GM19467 (cell line): ENCODE results near the gene PLCL1.
"Not testable (repeated sequence)": the region's sequence is repeated elsewhere in the genome, so short reads cannot be mapped to it uniquely, and the experiment has no call there.

ENCODE experiments used
- ATAC-seq: cut with Tn5 transposase; IDR thresholded peaks from one replicate; pipeline ENCODE4 v1.9.1; 2021; ENCODE audit warnings: mild to moderate bottlenecking, moderate library complexity; ENCODE audit not compliant: unreplicated experiment

PLCL1 gene

DNA sequence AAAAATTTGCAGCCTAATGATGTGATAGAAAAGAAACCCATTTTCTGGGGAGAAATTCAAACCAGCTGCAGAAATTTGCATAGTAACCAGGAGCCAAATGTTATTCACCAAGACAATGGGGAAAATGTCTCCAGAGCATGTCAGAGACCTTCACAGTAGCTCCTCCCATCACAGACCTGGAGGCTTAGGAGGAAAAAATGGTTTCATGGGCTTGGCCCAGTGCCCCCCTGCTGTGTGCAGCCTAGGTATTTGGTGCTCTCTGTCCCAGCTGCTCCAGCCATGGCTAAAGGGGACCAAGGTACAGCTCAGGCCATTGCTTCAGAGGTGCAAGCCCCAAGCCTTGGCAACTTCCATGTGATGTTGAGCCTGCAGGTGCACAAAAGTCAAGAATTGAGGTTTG, 352.9 kb downstream of the PLCL1 start:
- no peak for ATAC-seq

- ATAC-seq = no peak
These were observed 356.8 kb downstream of the PLCL1 start for GRCh38 chr2:198161151-198161550.

- ATAC-seq = no peak
These were observed 357.9 kb downstream of the PLCL1 start for GRCh38 chr2:198162276-198162675.

DNA sequence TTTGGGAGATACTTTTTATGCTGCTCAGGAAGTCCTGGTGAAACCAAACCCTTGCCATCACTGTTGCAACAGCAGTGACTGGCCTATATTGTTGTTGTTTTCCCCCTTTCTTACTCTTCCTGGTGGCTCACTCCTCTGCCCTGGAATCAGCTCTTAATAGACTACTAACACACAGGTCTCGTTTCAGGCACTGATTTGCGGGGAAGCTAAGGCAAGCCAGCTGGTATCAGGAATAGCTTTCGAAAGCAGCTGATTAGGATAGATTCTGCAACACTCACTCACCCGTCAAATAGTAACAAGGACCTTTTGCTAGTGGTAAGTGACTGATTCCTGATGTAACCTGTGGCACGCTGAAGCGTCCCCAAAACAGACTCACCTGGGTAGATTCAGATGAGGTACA, 360.4 kb downstream of the PLCL1 start:
- ATAC-seq = no peak

GRCh38 chr2:198165289-198165688, 360.9 kb downstream of the PLCL1 start:
- ATAC-seq = no peak

- no peak for ATAC-seq
These were observed 363.0 kb downstream of the PLCL1 start for GRCh38 chr2:198167346-198167745.

- no peak for ATAC-seq
These were observed 364.3 kb downstream of the PLCL1 start for GRCh38 chr2:198168651-198169050.

- no peak for ATAC-seq
These were observed 368.8 kb downstream of the PLCL1 start for GRCh38 chr2:198173242-198173641.

DNA sequence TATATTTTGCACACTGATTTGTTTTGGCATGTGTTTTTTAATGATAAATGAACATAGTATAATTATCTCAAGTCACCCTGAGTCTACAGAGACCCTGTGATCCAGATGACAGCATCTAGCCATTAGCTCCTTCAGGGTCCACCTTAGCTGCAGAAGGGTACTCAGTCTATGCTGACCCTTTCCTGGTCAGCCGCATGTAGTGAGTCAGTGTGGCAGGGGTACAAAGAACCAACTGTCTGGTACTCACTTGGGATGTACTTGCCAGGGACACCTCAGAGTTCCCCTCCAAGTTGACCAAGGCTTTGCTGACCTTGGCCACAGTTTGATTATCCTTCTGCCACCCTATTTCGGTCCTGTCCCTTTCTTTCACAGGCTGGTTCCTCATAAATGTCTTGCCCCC, 369.5 kb downstream of the PLCL1 start:
- no peak for ATAC-seq

- ATAC-seq = no peak
These were observed 370.9 kb downstream of the PLCL1 start for GRCh38 chr2:198175271-198175670.

GRCh38 chr2:198177040-198177439, 372.6 kb downstream of the PLCL1 start:
- no peak for ATAC-seq

GRCh38 chr2:198178766-198179165, 374.4 kb downstream of the PLCL1 start:
- no peak for ATAC-seq

DNA sequence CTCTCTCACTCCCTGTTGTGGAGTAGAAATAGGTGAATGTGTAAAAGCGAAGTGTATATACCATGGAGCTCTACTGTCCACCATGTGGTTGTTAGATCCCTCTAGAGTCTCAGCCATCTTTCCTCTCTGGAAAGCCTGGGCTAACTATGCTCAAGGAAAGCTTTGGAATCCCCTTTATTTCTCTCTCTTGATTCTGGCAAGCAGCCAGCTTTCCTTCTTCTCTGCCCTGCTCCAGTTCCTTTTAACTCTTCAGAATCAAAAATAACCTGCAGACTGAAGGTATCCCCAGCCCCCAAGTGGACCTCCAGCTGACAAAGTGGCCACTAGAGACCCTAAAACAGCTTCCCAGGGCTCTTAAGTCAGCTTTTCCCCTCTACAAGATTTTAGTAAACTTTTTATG, 381.9 kb downstream of the PLCL1 start:
- no peak for ATAC-seq

- ATAC-seq = no peak
These were observed 383.4 kb downstream of the PLCL1 start for GRCh38 chr2:198187841-198188240.

DNA sequence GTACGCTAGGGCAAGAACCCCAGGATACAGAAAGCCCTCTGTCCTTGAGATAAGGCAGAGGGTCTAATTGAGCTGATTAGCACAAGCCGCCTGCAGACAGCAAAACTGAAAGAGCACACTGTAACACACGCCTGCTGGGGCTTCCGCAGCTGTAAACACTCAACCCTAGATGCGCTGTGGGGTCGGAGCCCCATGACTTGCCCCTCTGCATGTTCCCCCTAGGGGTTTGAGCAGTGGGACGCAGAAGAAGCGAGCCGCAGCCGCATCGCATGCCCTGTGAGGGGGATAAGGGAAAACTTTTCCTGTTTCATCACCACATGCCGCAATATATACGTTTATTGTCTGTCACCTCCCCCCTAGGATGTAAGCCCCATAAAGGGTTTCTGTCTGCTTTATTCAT, 384.6 kb downstream of the PLCL1 start:
- ATAC-seq = no peak

- no peak for ATAC-seq
These were observed 387.3 kb downstream of the PLCL1 start for GRCh38 chr2:198191651-198192050.

DNA sequence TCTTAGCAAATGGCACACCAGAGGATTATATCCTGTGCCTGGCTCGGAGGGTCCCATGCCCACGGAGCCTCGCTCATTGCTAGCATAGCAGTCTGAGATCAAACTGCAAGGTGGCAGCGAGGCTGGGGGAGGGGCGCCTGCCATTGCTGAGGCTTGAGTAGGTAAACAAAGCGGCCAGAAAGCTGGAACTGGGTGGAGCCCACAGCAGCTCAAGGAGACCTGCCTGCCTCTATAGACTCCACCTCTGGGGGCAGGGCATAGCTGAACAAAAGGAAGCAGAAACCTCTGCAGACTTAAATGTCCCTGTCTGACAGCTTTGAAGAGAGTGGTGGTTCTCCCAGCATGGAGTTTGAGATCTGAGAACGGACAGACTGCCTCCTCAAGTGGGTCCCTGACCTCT, 392.2 kb downstream of the PLCL1 start:
- not testable (repeated sequence) for ATAC-seq
